HG03571 (cell line): ENCODE results near the gene CAMSAP3.
"Not testable (repeated sequence)": the region's sequence is repeated elsewhere in the genome, so short reads cannot be mapped to it uniquely, and the experiment has no call there.

Experiments used
- ATAC-seq: cut with Tn5 transposase; IDR thresholded peaks from one replicate; pipeline ENCODE4 v1.9.1; 2021; ENCODE audit not compliant: unreplicated experiment

CAMSAP3 gene

DNA sequence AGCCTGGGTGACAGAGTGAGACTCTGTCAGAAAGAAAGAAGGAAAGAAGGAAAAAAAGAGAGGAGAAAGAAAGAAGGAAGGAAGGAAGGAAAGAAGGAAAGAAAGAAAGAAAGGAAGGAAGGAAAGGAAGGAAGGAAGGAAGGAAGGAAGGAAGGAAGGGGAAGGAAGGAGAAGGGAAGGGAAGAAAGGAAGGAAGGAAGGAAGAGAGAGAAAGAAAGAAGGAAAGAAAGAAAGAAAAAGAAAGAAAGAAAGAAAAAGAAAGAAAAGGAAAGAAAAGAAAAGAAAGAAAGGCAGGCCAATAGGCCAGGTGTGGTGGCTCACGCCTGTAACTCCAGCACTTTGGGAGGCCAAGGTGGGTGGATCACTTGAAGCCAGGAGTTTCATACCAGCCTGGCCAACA is 18.2 kb upstream of the CAMSAP3 start:
- not testable (repeated sequence) for ATAC-seq

GRCh38 chr19:7578127-7578526 is 17.5 kb upstream of the CAMSAP3 start:
- no peak for ATAC-seq

GRCh38 chr19:7579182-7579581 is 16.5 kb upstream of the CAMSAP3 start:
- no peak for ATAC-seq

DNA sequence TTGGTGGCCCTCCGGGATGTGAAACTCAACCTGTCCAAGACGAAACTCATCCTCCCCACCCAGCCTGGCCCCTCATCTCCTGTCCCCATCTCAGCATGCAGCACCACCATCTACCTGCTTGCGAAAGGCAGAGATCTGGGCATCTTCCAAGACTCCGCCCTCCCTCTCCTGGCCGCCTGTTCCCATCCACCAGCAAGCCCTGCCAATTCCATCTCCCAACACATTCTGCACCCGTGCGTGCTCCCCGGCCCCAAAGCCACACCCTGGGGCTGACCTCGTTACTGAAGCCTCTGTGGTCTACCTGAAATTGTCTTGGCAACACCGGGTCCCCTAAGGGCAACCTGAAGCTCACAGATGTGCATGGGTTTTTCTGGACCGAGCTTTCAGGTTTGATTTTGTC is 13.2 kb upstream of the CAMSAP3 start:
- ATAC-seq = no peak

DNA sequence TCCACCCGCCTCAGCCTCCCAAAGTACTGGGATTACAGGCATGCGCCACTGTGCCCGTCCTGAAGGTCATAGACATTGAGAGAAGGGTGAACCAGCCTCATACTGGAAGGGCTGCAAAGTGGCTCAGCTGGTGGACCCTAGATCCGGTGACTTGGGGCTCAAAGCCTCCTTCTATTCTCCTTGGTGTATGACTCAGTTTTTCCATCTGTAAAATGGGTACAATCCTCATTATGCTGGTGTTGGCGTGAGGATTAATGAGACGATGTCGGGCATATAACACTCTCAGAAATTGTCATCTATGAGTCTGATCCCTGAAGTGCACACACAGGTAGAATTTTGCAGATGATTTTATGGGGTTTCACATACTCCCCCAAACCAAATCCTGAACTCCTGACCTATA is 5.8 kb upstream of the CAMSAP3 start:
- no peak for ATAC-seq

DNA sequence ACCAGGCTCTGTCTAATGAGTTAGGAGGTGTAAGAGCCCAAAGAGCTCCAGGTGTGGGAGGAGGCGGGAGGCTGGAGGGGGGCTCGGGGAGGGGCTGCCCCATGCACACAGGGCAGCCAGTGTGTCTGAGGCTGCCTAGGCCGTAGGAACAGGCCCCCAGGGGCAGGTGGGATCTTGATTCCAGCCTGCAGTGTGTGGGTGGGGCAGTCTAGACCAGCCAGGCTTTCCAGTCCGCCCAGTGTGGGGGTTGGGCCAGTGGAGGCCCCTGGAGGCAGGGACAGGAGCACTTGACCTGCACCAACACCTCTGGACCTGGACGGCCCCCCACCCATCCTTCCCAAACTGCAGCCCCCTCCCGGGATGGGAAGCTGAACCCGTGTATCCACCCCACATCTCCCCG is 5.4 kb upstream of the CAMSAP3 start:
- ATAC-seq = no peak

DNA sequence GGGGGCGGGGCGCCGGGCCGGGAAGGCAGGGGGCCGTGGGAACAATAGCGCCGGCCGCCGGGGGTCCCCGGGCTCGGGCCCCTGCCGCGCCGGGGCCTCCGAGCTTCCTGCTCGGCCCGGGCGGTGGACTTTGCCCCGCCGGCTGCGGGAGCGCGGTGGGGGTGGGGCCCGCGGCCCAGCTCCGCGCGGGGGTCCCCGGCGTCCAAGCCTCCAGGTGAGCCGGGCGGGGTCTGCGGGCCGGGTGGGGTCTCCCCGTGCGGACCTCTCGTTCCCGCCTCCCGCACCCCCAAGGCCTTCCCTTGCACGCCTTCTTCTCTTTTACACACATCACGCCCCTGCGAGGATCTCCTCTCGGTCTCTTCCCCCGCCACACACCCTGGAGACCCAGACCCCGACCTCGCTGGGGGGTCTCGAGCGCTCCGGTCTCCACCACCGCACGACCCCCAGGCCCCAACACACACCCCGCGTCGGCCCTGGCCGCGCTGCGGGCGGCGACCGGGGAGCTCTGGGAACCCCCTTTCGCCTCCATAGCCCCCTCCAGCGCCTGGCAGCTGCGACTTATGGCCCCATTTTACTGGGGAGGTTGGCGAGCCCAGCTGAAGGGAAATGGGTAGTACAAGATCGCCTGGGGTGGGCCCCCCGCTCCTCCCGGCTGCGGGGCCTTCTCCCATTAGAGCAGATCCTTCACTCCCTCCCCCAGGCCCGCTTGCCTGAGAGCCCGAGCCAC is 711 bp downstream of the CAMSAP3 start:
- no peak for ATAC-seq

- no peak for ATAC-seq
Observed at GRCh38 chr19:7597689-7598088, 2.0 kb downstream of the CAMSAP3 start.

DNA sequence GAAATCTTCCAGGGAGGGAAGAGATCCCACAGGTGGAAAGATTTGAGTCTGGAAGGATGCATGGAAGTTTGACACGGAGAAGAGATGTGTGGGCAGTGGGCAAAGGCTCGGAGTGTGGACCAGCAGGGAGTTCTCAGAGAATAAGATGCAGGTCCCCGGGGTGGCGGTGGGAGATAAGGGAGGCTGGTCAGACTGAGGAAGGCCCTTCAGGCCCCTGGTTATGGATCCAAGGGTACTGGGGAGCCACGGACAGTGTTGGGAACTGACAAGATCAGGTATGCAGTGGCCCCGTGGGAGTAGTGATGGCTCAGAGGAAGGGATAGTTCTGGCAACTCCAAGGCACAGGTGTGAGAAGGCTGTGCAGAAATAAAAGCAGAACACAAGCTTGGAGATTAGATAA is 2.5 kb downstream of the CAMSAP3 start:
- no peak for ATAC-seq

DNA sequence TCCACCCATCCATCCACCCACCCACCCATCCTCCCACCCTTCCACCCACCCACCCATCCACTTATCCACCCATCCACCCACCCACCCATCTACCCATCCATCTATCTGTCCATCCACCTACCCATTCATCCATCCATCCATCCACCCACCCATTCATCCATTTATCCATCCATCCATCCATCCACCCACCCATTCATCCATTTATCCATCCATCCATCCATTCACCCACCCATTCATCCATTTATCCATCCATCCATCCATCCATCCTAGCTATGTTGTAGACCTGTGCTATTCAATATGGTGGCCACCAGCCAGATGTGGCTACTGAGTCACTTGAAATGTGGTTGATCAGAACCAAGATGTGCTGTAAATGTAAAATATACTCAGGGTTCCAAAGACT is 5.1 kb downstream of the CAMSAP3 start:
- ATAC-seq = no peak

- ATAC-seq = no peak
Observed at GRCh38 chr19:7602240-7602934, 6.7 kb downstream of the CAMSAP3 start.

- no peak for ATAC-seq
Observed at GRCh38 chr19:7602935-7603497, 7.4 kb downstream of the CAMSAP3 start.

DNA sequence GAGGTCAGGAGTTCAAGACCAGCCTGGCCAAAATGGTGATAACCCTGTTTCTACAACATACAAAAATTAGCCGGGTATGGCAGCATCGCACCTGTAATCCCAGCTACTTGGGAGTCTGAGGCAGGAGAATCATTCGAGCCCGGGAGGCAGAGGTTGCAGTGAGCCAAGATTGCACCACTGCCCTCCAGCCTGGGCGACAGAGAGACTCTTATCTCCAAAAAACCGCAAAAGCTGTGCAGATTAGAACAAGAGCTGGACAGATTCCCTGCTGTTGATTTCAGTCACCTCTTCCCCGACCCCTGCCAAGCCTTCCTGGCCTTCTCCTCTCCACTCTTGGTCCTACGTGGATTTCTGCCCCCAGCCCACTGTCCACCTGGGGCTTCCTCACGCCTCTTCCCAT is 8.3 kb downstream of the CAMSAP3 start:
- ATAC-seq = no peak

DNA sequence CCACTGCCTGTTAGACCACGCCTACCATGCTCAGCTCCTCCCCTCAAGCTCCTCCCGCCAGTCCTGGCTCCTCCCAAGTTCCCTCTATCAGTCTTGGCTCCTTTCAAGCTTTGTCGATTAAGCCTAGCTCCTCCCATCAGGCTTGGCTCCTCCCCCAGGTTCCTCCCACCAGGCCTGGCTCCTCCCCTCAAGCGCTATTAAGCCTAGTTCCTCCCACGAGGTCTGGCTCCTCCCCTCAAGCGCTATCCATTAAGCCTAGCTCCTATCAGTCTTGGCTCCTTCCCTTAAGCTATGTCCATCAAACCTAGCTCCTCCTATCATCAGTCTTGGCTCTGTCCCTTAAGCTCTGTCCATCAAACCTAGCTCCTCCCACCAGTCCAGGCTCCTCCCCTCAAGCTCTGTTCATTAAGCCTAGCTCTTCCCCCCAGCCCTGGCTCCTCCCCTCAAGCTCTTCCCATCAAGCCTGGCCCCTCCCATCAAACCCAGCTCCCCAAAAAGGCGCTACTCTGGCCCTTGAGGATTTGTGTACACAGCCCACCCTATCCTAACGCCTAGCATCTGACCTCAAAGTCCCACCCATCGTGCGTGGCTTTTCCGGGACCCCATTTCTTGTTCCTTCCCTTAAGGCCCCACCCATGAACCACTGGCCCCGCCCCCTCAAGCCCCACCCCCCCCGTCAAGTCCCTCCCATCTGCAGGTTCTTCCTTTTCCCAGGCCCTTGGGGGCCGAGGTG is 10.0 kb downstream of the CAMSAP3 start:
- no peak for ATAC-seq

DNA sequence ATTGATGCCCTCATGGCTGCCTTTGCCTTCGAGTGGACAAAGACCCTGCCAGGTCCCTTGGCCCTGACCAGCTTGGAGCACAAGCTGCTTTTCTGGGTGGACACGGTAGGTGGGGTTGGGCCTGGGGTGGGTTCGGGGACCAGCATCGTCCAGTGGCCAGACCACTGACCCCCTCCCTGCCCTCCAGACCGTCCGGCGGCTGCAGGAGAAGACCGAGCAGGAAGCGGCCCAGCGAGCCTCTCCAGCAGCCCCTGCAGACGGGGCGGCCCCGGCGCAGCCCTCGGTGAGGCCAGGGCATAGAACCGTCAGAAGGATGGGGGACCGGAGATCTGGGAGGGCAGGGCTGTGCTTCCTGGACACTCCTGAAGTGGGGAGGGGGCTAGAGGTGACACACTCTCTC is 10.6 kb downstream of the CAMSAP3 start:
- ATAC-seq = no peak

DNA sequence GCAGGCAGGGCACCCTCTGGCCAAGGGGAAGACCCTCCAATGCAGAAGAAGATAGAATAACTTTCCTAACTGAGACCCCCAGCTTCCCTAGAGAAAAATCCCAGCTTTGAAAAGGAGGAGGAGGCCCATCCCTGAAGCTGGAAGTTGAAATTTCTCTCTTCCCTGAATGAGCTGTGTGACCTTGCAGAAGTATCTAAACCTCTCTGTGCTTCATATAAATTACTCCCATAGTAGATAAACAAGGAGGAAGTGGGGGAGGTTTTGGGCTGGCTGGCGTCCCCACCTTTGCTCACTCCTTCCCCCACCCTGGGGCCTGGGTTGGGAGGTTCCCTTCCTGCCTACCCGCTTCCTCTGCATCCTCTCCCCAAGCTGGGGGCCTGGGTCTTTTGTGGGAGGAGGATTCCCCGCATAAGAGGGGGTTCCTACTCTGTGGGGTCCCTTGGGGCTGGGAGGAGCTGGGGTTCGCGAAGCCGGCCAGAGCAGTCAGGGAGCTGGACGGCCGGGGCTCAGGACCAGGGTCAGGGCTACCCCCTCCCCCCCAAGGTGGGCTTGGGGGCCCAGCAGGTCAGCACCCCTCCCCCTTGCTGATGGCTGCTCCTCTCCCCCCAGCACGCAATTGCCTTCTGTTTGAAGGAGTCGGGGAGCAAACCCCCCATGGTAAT is 11.7 kb downstream of the CAMSAP3 start:
- ATAC-seq = no peak

DNA sequence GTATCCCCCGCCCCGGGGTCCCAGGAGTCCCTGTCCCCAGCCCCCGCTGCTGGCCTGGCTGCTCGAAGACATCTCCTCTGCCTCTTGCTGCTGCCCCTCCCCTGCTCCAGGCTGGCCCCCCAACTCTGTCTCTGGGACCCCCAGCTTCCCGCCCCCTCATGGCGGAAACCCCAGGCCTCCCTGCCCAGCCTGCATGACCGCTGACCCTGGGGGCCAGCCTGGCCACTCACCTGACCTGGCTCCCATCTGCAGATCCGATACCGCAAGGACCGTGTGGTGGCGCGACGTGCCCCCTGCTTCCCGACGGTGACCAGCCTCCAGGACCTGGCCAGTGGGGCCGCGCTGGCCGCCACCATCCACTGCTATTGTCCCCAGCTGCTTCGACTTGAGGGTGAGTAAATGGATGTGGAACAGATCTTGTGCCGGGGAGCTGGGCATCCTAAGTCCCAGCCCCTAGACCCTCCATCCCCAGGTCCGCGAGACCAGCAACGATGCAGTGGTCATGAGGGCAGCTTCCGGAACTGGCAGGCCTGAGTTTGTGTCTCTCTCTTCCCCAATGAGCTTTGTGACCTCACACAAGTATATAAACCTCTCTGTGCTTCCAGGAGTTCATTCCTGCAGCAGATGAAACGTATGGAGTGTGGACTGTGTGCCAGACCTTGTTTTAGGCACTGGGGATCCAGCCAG is 12.4 kb downstream of the CAMSAP3 start:
- no peak for ATAC-seq

GRCh38 chr19:7610491-7611240 is 15.0 kb downstream of the CAMSAP3 start:
- ATAC-seq = no peak

- ATAC-seq = no peak
Observed at GRCh38 chr19:7611541-7612279, 16.0 kb downstream of the CAMSAP3 start.
